ENCODE data around the gene NDC1. TPM values are rescaled to one million over a fixed set of nuclear protein-coding genes. Genes with fewer than 3 reads are reported as not detected.

NDC1 gene
- total RNA-seq, 1 donor from 2014 or later = 94.3 TPM

GRCh38 chr1:53811414-53811851 is 26.7 kb downstream of the NDC1 start:
- H3K4me2 ChIP-seq = no peak overlapping the region
- H4K20me1 ChIP-seq (ENCODE audit: low read depth) = no peaks in the 10 kb centered on the region
- H3K36me3 Mint-ChIP-seq = peaks cover 60% of the 10 kb centered on the region
- H3K27ac ChIP-seq = no peak overlapping the region
- H3K36me3 ChIP-seq = peaks cover 22% of the 10 kb centered on the region
- H3K27ac Mint-ChIP-seq = no peak overlapping the region
- H3K4me1 ChIP-seq = no peaks in the 10 kb centered on the region
- DNase-seq (ENCODE audit: low spot score) = peak; percentile 27
- H3K9me3 Mint-ChIP-seq = peaks cover 11% of the 10 kb centered on the region
- no peaks in the 10 kb centered on the region for H3K9me3 ChIP-seq (ENCODE audit: low read depth)
- TF ChIP-seq EZH2phosphoT487 (IDR thresholded peaks at IDR 0.05) (no peak), CTCF (IDR thresholded peaks at IDR 0.05) (peak; percentile 46), EZH2 (IDR thresholded peaks at IDR 0.05) (no peak)
- no peak overlapping the region for H3K4me3 ChIP-seq
- H3K27me3 ChIP-seq = no peaks in the 10 kb centered on the region
- H2AFZ ChIP-seq (replicated peaks) = no peak overlapping the region
- peaks cover 31% of the 10 kb centered on the region for H3K79me2 ChIP-seq (ENCODE audit: low read depth)
- H3F3A ChIP-seq (ENCODE audit: low read depth) = no peaks in the 10 kb centered on the region
- H3K27me3 Mint-ChIP-seq (ENCODE audit: insufficient read depth, low read depth) = no peaks in the 10 kb centered on the region
- H3K9ac ChIP-seq = no peak overlapping the region
- H3K4me3 Mint-ChIP-seq = no peak overlapping the region
- no peaks in the 10 kb centered on the region for H3K4me1 Mint-ChIP-seq

GRCh38 chr1:53810497-53810896 is 27.6 kb downstream of the NDC1 start:
- Histone ChIP-seq H3K4me1 (no peaks in the 10 kb centered on the region), H3K27me3 (no peaks in the 10 kb centered on the region), H3K27ac (no peak overlapping the region), H3K9me3 (ENCODE audit: low read depth) (no peaks in the 10 kb centered on the region), H3K36me3 (peaks cover 21% of the 10 kb centered on the region), H3K79me2 (ENCODE audit: low read depth) (peaks cover 28% of the 10 kb centered on the region), H4K20me1 (ENCODE audit: low read depth) (no peaks in the 10 kb centered on the region), H3K4me2 (no peak overlapping the region), H3K9ac (no peak overlapping the region), H3F3A (ENCODE audit: low read depth) (no peaks in the 10 kb centered on the region), H3K4me3 (no peak overlapping the region), H2AFZ (replicated peaks) (no peak overlapping the region)
- Mint-ChIP-seq H3K4me3 (no peak overlapping the region), H3K4me1 (no peaks in the 10 kb centered on the region), H3K36me3 (peaks cover 54% of the 10 kb centered on the region), H3K9me3 (peaks cover 5% of the 10 kb centered on the region), H3K27me3 (ENCODE audit: insufficient read depth, low read depth) (no peaks in the 10 kb centered on the region), H3K27ac (no peak overlapping the region)
- TF ChIP-seq EZH2phosphoT487 (IDR thresholded peaks at IDR 0.05) (no peak), EZH2 (IDR thresholded peaks at IDR 0.05) (no peak), CTCF (IDR thresholded peaks at IDR 0.05) (no peak)
- DNase-seq (ENCODE audit: low spot score) = no peak

GRCh38 chr1:53810007-53810406 is 28.1 kb downstream of the NDC1 start:
- Mint-ChIP-seq H3K36me3 (peaks cover 49% of the 10 kb centered on the region), H3K27ac (no peak overlapping the region), H3K27me3 (ENCODE audit: insufficient read depth, low read depth) (no peaks in the 10 kb centered on the region), H3K9me3 (peaks cover 5% of the 10 kb centered on the region), H3K4me3 (no peak overlapping the region), H3K4me1 (no peaks in the 10 kb centered on the region)
- no peaks in the 10 kb centered on the region for H3K27me3 ChIP-seq
- H3K4me2 ChIP-seq = no peak overlapping the region
- no peaks in the 10 kb centered on the region for H4K20me1 ChIP-seq (ENCODE audit: low read depth)
- H3K9me3 ChIP-seq (ENCODE audit: low read depth) = no peaks in the 10 kb centered on the region
- H3K36me3 ChIP-seq = peaks cover 19% of the 10 kb centered on the region
- H3K4me3 ChIP-seq = no peak overlapping the region
- H3F3A ChIP-seq (ENCODE audit: low read depth) = no peaks in the 10 kb centered on the region
- no peaks in the 10 kb centered on the region for H3K4me1 ChIP-seq
- peaks cover 25% of the 10 kb centered on the region for H3K79me2 ChIP-seq (ENCODE audit: low read depth)
- no peak overlapping the region for H3K27ac ChIP-seq
- no peak overlapping the region for H2AFZ ChIP-seq (replicated peaks)
- no peak for DNase-seq (ENCODE audit: low spot score)
- H3K9ac ChIP-seq = no peak overlapping the region
- TF ChIP-seq CTCF (IDR thresholded peaks at IDR 0.05) (no peak), EZH2phosphoT487 (IDR thresholded peaks at IDR 0.05) (no peak), EZH2 (IDR thresholded peaks at IDR 0.05) (no peak)
